ENCODE results near the gene SMYD5. TPM values are rescaled to one million over a fixed set of nuclear protein-coding genes. Genes with fewer than 3 reads are reported as not detected.
"Not testable (repeated sequence)": the region's sequence is repeated elsewhere in the genome, so short reads cannot be mapped to it uniquely, and the experiment has no call there.

The SMYD5 gene
- total and polyA plus RNA-seq, 2 donors from 2014 or later = 20.8 to 23.5 TPM

DNA sequence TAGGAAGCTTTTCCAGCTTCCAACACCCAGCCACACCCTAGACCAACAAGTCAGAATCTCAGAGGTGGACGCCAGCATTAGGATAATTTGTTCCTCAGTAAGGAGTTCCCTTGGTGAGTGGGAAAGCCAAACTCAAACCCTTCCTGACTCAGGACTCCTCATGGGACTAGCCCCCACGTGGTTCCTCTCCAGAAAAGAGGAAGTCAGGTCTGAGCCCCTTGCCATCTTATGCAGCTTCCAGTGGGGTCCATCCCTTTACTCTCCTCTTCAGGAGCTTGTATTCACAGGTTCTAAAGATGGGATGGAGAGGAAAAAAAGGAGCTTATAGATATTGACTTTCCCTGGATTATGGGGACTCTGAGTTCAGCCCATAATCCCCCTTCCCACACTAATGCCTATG, 26.5 kb upstream of the SMYD5 start:
- Histone ChIP-seq H3K9ac (ENCODE audit: low read length in 3 of 3) (no peak overlapping the region), H3K4me3 (ENCODE audit: low read length in 3 of 3) (no peak overlapping the region), H3K4me1 (ENCODE audit: control insufficient read depth in 2 of 3, insufficient read depth in 2 of 3, low read depth in 1 of 3, low read length in 3 of 3) (no peaks in the 10 kb centered on the region), H3K36me3 (ENCODE audit: control insufficient read depth in 2 of 3, insufficient read depth in 3 of 3, low read length in 3 of 3) (no peaks in the 10 kb centered on the region), H3K9me3 (ENCODE audit: control insufficient read depth in 2 of 3, insufficient read depth in 1 of 3, low read length in 3 of 3) (no peaks in the 10 kb centered on the region), H3K27me3 (ENCODE audit: control insufficient read depth, insufficient read depth, low read length) (no peaks in the 10 kb centered on the region), H3K27ac (ENCODE audit: low read depth in 2 of 2, low read length in 2 of 2) (no peak overlapping the region)
- FAIRE-seq = no peak
- TF ChIP-seq, protein P1, sequence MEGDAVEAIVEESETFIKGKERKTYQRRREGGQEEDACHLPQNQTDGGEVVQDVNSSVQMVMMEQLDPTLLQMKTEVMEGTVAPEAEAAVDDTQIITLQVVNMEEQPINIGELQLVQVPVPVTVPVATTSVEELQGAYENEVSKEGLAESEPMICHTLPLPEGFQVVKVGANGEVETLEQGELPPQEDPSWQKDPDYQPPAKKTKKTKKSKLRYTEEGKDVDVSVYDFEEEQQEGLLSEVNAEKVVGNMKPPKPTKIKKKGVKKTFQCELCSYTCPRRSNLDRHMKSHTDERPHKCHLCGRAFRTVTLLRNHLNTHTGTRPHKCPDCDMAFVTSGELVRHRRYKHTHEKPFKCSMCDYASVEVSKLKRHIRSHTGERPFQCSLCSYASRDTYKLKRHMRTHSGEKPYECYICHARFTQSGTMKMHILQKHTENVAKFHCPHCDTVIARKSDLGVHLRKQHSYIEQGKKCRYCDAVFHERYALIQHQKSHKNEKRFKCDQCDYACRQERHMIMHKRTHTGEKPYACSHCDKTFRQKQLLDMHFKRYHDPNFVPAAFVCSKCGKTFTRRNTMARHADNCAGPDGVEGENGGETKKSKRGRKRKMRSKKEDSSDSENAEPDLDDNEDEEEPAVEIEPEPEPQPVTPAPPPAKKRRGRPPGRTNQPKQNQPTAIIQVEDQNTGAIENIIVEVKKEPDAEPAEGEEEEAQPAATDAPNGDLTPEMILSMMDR (IDR thresholded peaks at IDR 0.05; ENCODE audit: borderline replicate concordance, extremely low read depth, insufficient read depth) = no peak
- no peak for DNase-seq
- intact Hi-C loops (cut with DNase I) = no loop called here

DNA sequence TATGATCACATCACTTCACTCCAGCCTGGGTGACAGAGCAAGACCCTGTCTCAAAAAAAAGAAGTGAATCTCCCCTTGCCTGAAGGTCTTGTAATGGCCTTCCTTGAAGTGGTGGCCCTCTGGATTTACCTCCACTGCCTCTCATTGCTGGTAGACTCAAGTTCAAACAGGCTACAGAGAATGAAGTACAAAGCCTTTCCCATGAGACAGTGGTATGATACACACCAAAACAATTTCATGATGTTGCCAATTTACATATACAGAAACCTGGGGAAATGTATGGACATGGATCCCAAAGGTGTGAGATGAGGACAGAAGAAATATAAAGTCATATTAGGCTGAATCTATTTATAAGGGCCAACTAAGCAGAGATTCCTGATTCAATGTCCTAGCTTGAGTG, 16.5 kb upstream of the SMYD5 start:
- DNase-seq = no peak
- no peaks in the 10 kb centered on the region for H3K9me3 ChIP-seq (ENCODE audit: control insufficient read depth in 2 of 3, insufficient read depth in 1 of 3, low read length in 3 of 3)
- no peak overlapping the region for H3K9ac ChIP-seq (ENCODE audit: low read length in 3 of 3)
- TF ChIP-seq, protein P1 (IDR thresholded peaks at IDR 0.05; ENCODE audit: borderline replicate concordance, extremely low read depth, insufficient read depth) = no peak
- no peak overlapping the region for H3K27ac ChIP-seq (ENCODE audit: low read depth in 2 of 2, low read length in 2 of 2)
- H3K4me3 ChIP-seq (ENCODE audit: low read length in 3 of 3) = no peak overlapping the region
- peaks cover 11% of the 10 kb centered on the region for H3K27me3 ChIP-seq (ENCODE audit: control insufficient read depth, insufficient read depth, low read length)
- H3K4me1 ChIP-seq (ENCODE audit: control insufficient read depth in 2 of 3, insufficient read depth in 2 of 3, low read depth in 1 of 3, low read length in 3 of 3) = no peaks in the 10 kb centered on the region
- H3K36me3 ChIP-seq (ENCODE audit: control insufficient read depth in 2 of 3, insufficient read depth in 3 of 3, low read length in 3 of 3) = no peaks in the 10 kb centered on the region
- intact Hi-C loops (cut with DNase I) = no loop called here
- no peak for FAIRE-seq

DNA sequence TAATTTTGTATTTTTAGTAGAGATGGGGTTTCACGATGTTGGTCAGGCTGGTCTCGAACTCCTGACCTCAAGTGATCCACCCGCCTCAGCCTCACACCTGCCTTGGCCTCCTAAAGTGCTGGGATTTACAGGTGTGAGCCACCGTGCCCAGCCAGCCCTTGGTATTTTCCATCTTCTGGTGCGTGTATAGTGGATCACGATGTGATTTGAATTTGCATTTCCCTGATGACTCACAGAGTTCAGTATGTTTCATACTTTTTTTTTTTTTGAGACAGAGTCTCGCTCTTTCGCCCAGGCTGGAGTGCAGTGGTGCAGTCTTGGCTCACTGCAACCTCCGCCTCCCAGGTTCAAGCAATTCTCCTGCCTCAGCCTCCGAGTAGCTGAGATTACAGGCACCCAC, 13.8 kb upstream of the SMYD5 start:
- H3K27ac ChIP-seq (ENCODE audit: low read depth in 2 of 2, low read length in 2 of 2); H3K9ac ChIP-seq (ENCODE audit: low read length in 3 of 3); H3K36me3 ChIP-seq (ENCODE audit: control insufficient read depth in 2 of 3, insufficient read depth in 3 of 3, low read length in 3 of 3); DNase-seq; H3K4me3 ChIP-seq (ENCODE audit: low read length in 3 of 3); intact Hi-C loops (cut with DNase I); FAIRE-seq; H3K9me3 ChIP-seq (ENCODE audit: control insufficient read depth in 2 of 3, insufficient read depth in 1 of 3, low read length in 3 of 3); H3K4me1 ChIP-seq (ENCODE audit: control insufficient read depth in 2 of 3, insufficient read depth in 2 of 3, low read depth in 1 of 3, low read length in 3 of 3): not testable (repeated sequence)
- peaks cover 21% of the 10 kb centered on the region for H3K27me3 ChIP-seq (ENCODE audit: control insufficient read depth, insufficient read depth, low read length)

DNA sequence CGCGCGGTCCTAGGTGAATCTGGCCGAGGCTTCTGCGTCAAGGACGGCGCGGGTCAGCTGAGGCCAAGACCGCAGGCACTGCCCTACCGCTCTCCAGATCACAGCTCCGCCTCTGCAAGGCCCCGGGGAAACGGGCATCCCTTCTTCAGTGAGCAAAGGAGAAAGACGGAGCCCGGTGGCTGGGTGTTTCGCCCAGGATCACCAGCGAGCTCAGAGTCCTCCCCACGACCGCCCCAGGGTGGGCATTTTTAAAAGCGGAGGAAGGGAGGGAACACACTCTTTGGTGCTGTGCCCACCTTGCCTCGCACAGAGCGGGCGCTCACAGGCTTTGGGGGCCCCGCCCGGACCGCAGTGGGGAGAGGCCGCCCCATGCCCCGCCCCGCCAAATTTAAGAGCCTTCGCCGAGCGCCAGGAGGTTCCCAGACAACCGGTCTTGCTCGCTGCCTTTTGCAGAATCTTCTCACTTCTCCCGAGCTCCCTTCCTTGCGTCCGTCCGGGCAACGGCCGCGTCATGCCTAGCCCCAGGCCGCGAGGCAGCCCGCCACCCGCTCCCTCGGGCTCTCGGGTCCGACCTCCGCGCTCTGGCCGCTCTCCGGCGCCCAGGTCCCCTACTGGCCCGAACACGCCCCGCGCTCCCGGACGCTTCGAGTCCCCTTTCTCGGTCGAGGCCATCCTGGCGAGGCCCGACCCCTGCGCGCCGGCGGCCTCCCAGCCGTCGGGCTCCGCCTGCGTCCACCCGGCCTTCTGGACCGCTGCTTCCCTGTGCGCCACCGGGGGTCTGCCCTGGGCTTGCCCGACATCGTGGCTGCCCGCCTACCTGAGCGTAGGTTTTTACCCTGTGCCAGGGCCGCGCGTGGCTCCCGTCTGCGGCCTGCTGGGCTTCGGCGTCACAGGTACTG, 11.6 kb upstream of the SMYD5 start, which contains the start of gene NOTO:
TSS of gene NOTO (plus strand) at position 419 of the 899 bp plus-strand sequence. CDS start at position 512, 93 bp downstream.
- Histone ChIP-seq H3K9ac (ENCODE audit: low read length in 3 of 3) (no peak within 1 kb of the TSS), H3K9me3 (ENCODE audit: control insufficient read depth in 2 of 3, insufficient read depth in 1 of 3, low read length in 3 of 3) (no peaks in the 10 kb centered on the region), H3K27ac (ENCODE audit: low read depth in 2 of 2, low read length in 2 of 2) (no peak within 1 kb of the TSS), H3K4me3 (ENCODE audit: low read length in 3 of 3) (no peak within 1 kb of the TSS), H3K27me3 (ENCODE audit: control insufficient read depth, insufficient read depth, low read length) (peaks cover 21% of the 10 kb centered on the region), H3K36me3 (ENCODE audit: control insufficient read depth in 2 of 3, insufficient read depth in 3 of 3, low read length in 3 of 3) (no peaks in the 10 kb centered on the region), H3K4me1 (ENCODE audit: control insufficient read depth in 2 of 3, insufficient read depth in 2 of 3, low read depth in 1 of 3, low read length in 3 of 3) (peaks cover 0 to 2% (median 0%) of the 10 kb centered on the region in 3 donors)
- no peak for FAIRE-seq
- DNase-seq = peak in 3 of 5 donors; percentile 24 to 32 (median 24)
- TF ChIP-seq, protein P1 (IDR thresholded peaks at IDR 0.05; ENCODE audit: borderline replicate concordance, extremely low read depth, insufficient read depth) = no peak
- intact Hi-C loops (cut with DNase I) = no loop called here
